NCI-H748 (cell line): ENCODE results near the gene DAB1.

ENCODE experiments used
- DNase-seq: peaks from one replicate; lab custom pipeline; 2025; ENCODE audit not compliant: unreplicated experiment; lab: John Stamatoyannopoulos, UW

The DAB1 gene

GRCh38 chr1:57036641-57037579, 386.9 kb downstream of the DAB1 start:
- DNase-seq, result no peak

GRCh38 chr1:57034713-57035112, 389.1 kb downstream of the DAB1 start:
- no peak for DNase-seq

- DNase-seq, result no peak
These were observed 390.4 kb downstream of the DAB1 start for GRCh38 chr1:57033222-57034001.

GRCh38 chr1:57026624-57027354, 397.1 kb downstream of the DAB1 start:
- DNase-seq, result no peak

GRCh38 chr1:57024855-57025254, 399.0 kb downstream of the DAB1 start:
- no peak for DNase-seq

- DNase-seq, result no peak
These were observed 399.4 kb downstream of the DAB1 start for GRCh38 chr1:57024428-57024827.

GRCh38 chr1:57020216-57020615, 403.6 kb downstream of the DAB1 start:
- no peak for DNase-seq

- DNase-seq, result peak; percentile 68
These were observed 404.5 kb downstream of the DAB1 start for GRCh38 chr1:57019236-57019839.

GRCh38 chr1:57018119-57018518, 405.7 kb downstream of the DAB1 start:
- no peak for DNase-seq

GRCh38 chr1:57017717-57018116, 406.1 kb downstream of the DAB1 start:
- DNase-seq, result no peak

- DNase-seq, result peak; percentile 68
These were observed 406.7 kb downstream of the DAB1 start for GRCh38 chr1:57017200-57017599.

- no peak for DNase-seq
These were observed 408.8 kb downstream of the DAB1 start for GRCh38 chr1:57015071-57015470.

- peak; percentile 30 for DNase-seq
These were observed 410.3 kb downstream of the DAB1 start for GRCh38 chr1:57013522-57013921.

- no peak for DNase-seq
These were observed 411.5 kb downstream of the DAB1 start for GRCh38 chr1:57012315-57012714.

GRCh38 chr1:57010511-57010910, 413.3 kb downstream of the DAB1 start:
- no peak for DNase-seq

- no peak for DNase-seq
These were observed 415.9 kb downstream of the DAB1 start for GRCh38 chr1:57007948-57008347.

- no peak for DNase-seq
These were observed 416.4 kb downstream of the DAB1 start for GRCh38 chr1:57007472-57007871.

GRCh38 chr1:57003398-57004139, 420.3 kb downstream of the DAB1 start:
- DNase-seq, result no peak

- DNase-seq, result no peak
These were observed 428.3 kb downstream of the DAB1 start for GRCh38 chr1:56995414-56996100.

- DNase-seq, result no peak
These were observed 430.4 kb downstream of the DAB1 start for GRCh38 chr1:56993475-56993874.
